Gastroesophageal sphincter (tissue), 3 donors: ENCODE measurements around the gene RRP8.

ENCODE experiments used
- CTCF ChIP-seq, 4 experiments: fragments of 200-600 bp in 2 of 4; fragments of 450-650 bp in 2 of 4; sonication (generic) in 1 of 4; IDR thresholded peaks; one replicate each; pipeline ENCODE4 v1.5.1; 2017 to 2019; ENCODE audit warnings: antibody characterized with exemption in 4 of 4, mild to moderate bottlenecking in 2 of 4, moderate library complexity in 2 of 4
- EP300 ChIP-seq: sonication (generic); formaldehyde crosslinking; IDR thresholded peaks from one replicate; pipeline ENCODE4 v1.6.1; 2017; ENCODE audit warnings: antibody characterized with exemption, mild to moderate bottlenecking
- POLR2A ChIP-seq, 2 donors: fragments of 450-650 bp; IDR thresholded peaks; one replicate each; pipeline ENCODE4 v1.6.1; 2017; ENCODE audit warnings: antibody characterized with exemption in 2 of 2, mild to moderate bottlenecking in 2 of 2, moderate library complexity in 1 of 2

- TF ChIP-seq CTCF (IDR thresholded peaks at IDR 0.05), result no peak
- no peak for TF ChIP-seq EP300
- TF ChIP-seq POLR2A (IDR thresholded peaks at IDR 0.05), result no peak
Observed at GRCh38 chr11:6557063-6557462, 46.4 kb downstream of the RRP8 start.
